ENCODE measurements around the gene CHRNB1.
"Not testable (repeated sequence)": the region's sequence is repeated elsewhere in the genome, so short reads cannot be mapped to it uniquely, and the experiment has no call there.

Gene CHRNB1

DNA sequence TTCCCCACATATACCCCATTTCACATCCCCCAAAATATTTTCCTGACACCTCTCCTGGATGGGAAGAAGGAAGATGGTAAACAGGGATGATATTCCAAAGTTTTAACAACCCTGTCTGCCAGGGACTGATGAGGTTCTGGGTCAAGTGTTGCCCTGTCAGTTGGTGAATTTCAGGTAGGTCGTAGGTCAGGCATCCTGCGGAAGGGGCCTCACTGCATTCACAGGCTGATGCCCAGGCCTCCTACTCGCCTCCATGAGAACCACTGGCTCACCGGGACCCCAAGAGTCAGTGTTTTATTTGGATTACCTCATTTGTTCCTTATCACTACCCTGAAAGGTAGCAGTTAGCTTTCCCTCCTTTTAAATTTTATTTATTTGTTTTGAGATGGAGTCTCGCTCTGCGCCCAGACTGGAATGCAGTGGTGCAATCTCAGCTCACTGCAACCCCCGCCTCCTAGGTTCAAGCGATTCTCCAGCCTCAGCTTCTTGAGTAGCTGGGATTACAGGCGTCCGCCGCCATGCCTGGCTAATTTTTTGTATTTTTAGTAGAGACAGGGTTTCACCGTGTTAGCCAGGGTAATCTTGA, 24.0 kb downstream of the CHRNB1 start:
- DNase-seq, result no peak

DNA sequence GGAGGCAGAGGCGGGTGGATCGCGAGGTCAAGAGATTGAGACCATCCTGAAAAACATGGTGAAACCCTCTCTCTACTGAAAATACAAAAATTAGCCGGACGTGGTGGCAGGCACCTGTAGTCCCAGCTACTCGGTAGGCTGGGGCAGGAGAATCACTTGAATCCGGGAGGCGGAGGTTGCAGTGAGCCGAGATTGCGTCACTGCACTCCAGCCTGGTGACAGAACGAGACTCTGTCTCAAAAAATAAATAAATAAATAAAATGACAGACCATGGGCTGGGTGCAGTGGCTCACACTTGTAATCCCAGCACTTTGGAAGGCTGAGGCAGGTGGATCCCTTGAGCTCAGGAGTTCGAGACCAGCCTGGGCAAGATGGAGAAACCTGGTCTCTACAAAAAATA, 25.0 kb downstream of the CHRNB1 start:
- DNase-seq, result not testable (repeated sequence)

DNA sequence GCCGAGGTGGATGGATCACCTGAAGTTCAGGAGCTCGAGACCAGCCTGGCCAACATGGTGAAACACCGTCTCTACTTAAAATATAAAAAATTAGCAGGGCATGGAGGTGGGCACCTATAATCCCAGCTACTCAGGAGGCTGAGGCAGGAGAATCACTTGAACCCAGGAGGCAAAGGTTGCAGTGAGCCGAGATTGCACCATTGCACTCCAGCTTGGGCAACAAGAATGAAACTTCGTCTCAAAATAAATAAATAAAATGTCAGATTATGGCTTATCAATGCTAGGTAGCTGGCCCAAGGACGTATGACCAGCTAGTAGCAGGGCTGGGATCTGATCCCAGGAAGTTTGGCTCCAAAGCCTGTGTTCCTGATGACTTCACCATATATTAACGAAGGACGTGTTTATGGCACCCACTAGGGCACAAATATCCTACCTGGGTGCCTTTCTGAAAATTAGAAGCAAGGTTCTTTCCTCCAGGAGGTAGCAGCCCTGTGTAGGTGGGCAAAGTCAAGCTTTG, 25.7 kb downstream of the CHRNB1 start:
- not testable (repeated sequence) for DNase-seq

DNA sequence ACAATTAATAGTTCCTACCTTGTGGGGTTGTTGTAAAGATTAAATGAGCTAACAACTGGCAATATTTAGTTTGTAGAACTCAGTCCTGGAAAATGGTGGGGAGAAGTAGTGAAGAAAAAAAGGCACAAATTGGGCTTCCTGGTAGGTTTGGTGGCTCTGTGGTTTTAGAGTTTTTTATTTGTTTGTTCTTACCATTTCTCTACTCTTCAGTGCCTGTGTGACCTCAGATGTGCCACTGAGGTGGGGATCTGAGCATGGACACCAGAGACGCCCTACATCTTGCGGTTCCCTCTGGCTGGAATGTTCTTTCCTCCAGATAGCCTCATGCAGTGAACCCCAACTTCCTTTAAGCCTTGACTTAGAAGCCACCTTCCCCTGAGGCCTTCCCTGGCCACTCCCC, 26.9 kb downstream of the CHRNB1 start:
- DNase-seq, result no peak

DNA sequence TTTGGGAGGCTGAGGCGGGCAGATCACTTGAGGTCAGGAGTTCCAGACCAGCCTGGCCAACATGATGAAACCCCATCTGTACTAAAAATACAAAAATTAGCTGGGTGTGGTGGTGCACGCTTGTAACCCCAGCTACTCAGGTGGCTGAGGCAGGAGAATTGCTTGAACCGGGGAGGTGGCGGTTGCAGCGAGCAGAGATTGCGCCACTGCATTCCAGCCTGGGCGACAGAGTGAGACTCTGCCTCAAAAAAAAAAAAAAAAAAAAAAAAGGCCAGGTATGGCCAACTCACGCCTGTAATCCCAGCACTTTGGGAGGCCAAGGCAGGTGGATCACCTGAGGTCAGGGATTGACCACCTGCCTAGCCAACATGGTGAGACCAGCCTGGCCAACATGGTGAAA, 29.9 kb downstream of the CHRNB1 start:
- DNase-seq, result not testable (repeated sequence)

DNA sequence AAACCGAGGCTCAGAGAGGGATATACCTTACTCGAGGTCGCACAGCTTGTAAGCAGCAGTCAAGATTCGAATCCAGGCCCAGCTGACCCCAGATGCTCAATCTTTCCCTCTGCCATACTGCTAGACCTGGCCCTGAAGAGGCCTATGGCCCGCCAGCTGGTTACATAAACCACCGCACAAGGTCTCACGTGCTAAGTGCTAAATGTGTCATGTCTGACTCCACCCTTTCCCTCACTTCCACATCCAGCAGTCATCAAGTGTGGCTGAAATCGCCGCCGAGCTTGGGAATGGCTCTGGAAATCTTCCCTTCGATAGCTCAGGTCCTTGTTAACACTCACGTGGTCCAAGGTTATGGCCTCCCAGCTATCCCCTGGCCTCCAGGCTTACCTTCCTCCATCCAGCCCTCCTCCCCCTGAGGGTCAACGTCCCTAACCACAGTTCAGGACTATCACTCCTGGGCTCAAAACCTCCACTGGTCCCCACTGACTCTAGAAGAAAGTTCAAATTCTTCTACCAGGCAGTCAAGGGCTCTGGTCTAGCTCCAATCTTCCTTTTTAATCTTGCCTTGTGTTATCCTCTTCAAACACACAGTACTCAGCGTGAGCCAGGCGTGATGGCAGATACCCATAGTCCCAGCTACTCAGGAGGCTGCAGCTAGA, 31.0 kb downstream of the CHRNB1 start:
- DNase-seq, result peak; percentile 32

DNA sequence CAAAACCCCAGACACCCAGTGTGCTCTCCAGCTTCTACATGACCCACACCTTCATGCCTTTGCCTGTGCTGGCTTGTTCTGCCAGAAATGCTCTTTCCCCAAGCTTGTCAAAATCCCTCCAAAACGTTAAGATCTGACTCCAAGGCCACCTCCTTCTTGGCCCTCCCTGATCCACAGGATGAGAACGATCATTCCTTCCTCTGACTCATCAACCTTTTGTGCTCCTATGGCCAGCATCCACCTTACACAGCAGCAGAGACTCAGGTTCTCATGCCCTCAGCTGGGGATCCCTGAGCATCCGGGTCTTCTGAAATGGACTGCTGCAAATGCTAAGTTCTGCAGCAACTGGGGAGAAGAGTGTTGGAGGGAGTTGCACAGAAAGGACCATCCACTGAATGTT, 31.6 kb downstream of the CHRNB1 start:
- no peak for DNase-seq

DNA sequence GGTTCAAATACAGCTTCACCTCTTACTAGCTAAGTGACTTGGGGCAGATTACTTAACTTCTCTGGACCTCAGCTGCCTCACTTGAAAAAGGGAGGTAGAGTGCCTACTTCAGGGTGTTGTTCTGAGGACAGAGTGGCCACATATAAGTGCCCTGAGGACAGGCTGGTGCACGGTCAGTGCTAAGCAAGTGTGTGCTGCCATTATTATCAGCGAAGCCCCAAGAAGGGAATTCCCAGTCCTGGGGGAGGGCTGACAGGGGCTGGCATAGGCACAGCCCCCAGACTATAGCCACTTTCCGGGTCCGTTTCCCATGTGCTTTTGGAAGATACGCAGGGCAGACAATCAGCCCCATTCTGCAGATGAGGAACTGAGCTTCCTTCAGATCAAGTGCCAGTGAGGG, 32.1 kb downstream of the CHRNB1 start:
- no peak for DNase-seq

DNA sequence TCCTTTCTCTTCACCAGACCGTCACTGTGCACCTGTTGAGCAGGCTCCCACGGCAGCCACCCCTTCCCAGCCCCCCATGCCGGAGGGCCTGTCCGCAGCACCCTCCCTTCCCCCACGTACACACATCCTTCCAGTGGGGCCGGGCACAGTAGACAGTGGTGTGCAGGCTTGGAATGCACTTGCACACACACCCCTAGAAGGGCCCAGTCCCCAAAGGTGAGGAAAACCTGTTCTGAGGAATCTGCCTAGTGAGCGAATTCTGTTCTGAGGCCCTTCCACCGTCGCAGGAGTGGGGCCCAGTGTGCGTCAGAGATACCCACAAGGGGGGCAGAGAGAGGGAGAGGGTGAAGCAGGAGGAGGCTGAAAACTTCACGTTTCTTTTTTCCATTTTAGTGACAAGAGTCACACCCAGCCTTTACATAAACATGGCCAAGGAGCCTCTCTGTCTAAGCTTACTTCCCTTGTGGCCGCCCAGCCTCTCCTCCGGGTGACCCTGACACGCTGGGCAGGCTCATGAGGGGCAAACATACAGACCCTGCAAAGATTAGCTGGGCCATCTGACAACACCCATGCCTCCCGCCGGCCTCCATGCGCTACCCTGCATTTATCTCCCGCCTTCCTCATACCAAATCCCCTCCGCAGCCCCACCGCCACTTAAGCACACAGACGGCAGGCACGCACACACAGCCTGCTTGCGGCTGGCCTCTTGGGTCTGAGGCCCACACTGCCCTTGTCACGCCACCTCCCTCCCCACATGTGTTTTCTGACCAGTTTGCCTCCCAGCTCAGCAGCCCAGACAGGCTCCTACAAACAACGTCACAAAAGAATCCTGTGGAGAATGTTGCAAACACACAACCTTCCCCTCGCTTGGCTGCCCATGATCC, 32.8 kb downstream of the CHRNB1 start:
- no peak for DNase-seq

DNA sequence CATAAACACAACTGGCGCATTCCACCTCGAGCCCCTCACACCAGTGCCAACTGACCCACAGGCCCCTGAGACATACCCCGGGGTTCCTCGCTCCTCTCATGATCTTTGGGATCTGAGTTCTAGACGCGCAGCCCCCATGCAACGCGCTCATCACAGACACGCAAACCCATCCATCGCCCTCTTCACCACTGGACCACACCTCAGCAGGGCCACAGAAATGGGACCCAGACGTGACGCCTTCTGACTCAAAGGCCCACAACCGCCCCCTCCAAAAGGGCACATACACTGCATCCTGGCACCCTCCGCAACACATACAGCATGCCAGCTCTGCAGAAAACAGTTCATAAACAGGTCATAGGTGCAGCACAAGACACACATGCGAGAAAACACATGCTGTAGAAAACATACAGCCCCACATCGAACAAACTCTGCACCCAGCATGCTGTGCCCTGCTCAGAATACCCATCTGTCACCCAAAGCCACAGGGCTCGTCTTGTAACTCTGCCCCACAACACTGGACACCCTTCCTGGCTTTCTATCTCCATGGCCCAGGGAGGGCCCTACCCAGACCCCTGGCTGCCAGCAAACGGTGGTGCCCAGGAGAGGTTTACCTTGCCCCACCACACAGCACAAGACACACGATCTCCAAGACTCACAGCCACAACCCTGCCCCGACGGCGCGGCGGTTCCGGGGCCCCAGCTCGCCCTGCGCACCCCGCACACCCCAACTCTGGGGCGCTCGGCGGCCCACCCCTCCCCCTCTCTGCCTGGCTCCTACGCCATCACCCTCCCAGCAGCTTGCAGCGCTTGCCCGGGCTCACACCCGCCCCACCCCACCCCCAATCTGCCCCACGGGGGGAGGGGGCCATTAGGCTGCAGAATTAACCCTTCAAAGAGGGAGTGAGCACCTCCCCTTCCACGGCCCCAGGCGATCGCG, 33.7 kb downstream of the CHRNB1 start:
- DNase-seq, result peak; percentile 85

DNA sequence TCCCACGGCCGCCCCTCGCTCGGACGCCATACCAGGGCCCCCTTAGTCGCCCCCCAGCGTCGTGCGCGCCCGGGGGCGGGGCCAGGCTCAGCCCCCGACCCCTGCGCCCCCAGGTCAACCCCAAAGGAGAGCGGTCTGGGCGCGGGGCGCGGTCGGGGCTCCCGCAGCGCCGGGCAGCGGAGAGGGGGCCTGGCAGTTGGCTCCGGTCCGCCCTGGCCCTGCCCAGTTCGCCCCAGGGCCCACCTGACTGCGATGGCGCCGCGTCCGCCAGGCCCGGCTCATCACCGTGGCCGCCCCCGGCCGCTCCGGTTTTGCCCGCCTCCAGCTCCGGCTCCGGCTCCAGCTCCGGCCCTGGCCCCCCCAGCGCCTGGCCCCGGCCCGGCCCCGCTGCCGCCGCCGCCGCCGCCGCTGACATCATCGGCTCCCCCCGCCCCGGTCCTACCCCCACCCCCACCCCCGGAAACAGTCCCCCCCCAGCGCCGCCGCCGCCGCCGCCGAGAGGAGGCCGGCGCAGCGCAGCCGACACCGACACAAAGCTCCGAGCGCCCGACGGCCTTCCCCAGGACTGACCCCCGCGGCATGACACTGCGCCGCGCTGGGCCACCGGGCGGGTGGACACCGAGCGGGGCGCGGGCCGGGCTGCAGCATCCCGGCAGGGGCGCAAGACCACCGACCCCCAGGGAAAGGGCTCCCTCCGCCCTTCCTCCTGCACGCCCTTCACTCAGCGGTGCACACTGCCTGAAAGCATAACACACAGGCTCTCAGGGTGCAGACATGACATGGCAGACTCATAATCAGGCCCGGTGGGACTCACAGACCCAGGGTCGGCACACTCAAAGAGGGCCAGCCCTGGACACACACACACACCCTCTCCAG, 34.6 kb downstream of the CHRNB1 start, which contains the start of gene ZBTB4:
Gene ZBTB4 (minus strand): TSS at position 419 of the 876 bp plus-strand sequence. CDS start 12,830 bp downstream, outside the sequence.
- DNase-seq, result peak; percentile 80

DNA sequence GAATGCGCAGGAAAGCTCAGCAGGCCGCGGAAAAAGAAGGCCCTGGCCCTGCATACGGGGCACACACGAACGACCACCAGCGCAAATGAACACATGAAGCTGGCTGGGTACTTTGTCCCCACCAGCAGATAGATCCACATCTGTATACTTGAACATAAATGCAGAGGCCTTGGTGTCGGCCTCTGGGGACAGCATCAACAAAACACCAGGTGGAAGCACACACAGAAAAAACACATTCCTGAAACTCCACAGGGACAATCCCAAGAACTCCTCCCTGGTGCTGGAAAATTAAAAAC, 35.2 kb downstream of the CHRNB1 start:
- DNase-seq, result no peak

DNA sequence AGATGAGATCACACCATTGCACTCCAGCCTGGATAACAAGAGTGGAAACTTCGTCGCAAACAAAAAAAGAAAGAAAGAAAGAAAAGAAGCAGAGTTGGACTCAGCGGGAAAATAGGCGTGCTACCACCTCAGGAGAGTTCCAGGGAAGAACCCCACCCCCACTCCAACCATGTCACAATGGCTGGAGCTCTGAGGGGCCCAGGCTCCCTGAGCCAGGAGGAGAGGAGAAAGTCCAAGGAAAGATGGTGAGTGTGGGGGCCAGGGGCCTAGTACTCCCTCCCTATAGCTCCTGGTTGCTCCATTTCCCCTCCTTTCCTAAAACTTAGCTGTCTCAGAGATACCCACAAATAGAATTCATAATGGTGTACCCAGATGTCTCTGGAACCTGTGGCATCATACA, 36.4 kb downstream of the CHRNB1 start, which contains the start of gene SLC35G6:
Gene SLC35G6 (plus strand): TSS at position 172 of the 400 bp plus-strand sequence. CDS start 71 bp downstream, at position 243.
- DNase-seq, result not testable (repeated sequence)

DNA sequence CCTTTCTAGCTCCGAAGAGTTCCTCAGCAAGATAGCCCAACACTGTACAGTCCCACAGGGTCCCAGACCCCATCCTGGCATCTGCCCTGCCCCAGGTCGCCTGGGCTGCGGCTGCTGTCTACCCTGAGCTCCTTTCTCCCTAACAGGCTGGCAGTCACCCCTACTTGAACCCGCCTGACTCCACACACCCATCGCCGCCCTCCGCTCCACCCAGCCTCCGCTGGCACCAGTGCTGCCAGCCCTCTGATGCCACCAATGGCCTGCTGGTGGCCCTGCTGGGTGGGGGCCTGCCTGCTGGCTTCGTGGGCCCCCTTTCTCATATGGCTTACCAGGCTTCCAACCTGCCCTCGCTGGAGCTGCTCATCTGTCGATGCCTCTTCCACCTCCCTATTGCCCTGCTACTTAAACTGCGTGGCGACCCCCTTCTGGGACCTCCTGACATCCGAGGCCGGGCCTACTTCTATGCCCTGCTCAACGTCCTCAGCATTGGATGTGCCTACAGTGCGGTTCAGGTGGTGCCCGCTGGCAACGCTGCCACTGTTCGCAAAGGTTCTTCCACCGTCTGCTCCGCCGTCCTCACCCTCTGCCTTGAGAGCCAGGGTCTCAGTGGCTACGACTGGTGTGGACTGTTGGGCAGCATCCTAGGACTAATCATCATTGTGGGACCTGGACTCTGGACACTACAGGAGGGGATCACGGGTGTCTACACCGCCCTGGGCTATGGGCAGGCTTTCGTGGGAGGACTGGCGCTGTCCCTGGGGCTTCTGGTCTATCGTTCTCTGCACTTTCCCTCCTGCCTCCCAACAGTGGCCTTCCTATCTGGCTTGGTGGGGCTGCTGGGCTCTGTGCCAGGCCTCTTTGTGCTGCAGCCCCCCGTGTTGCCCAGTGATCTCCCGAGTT, 37.2 kb downstream of the CHRNB1 start:
- DNase-seq, result not testable (repeated sequence)

DNA sequence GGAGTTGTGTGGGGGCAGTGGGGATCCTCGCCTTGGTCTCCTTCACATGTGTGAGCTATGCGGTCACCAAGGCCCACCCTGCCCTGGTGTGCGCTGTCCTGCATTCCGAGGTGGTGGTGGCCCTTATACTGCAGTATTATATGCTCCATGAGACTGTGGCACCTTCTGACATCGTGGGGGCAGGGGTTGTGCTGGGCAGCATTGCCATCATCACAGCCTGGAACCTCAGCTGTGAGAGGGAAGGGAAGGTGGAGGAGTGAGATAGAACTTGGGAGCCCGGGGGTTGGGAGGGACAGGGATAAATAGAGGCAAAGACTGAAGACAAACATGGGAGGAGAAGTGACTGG, 37.9 kb downstream of the CHRNB1 start:
- DNase-seq, result not testable (repeated sequence)

DNA sequence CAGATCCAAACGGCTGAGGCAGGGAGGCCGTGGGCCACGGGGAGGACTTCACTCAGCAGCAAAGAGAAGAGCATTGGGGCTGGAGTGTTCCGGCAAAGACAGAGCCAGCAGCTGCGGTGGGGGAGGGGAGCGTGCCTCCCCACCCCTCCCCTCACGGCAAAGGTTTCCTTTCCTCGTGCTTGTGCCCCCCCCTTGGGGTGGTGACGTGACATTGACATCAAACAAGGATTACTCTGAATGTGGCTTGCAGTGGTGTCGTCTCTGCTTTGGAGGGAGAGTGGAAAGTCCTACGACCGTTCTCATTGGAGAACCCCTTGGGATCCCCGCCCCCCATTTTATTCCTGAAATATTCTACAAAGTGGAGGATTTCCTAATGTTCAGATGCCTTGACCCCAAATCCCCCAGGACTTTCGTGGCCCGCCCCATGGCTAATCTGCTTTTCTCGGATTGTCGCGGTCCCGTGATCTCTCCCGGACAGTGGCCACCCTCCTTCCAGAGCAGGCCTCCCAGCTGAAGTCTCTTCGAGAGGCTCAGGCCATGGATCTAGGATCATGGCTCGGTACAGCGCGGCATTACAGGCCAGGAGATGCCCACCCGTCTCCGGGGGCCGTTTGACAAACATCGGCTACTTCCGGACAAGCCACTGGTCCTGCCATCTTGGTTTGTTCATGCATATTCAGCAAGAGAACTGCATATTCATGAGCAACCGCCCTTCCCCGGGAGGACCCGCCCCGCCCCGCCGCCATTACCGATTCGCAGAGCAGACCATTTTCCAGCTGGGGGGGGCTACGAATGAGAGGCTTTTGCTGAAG, 38.6 kb downstream of the CHRNB1 start:
- DNase-seq, result peak; percentile 96

DNA sequence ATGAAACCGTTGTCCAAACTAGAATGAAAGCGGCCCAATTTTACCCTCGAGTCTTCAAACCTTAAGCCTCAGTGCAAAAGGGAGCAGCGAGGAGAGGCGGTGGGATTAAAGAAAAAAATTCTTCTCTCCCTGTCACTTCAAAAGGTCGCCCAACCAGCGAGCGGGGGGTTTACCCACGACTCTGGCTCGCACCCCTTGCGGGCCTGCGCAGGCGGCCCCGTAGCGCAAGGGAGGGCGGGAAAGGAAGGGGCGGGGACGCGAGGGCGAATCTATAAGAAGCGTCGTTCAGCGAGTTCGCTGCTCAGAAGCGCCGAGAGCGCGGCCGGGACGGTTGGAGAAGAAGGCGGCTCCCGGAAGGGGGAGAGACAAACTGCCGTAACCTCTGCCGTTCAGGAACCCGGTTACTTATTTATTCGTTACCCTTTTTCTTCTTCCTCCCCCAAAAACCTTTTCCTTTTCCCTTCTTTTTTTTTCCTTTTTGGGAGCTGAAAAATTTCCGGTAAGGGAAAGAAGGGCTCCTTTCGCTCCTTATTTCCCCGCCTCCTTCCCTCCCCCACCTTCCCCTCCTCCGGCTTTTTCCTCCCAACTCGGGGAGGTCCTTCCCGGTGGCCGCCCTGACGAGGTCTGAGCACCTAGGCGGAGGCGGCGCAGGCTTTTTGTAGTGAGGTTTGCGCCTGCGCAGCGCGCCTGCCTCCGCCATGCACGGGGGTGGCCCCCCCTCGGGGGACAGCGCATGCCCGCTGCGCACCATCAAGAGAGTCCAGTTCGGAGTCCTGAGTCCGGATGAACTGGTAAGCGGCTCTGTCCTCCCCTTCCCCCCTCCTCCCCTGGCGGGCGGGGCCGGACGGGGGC, 39.4 kb downstream of the CHRNB1 start, which contains the start of gene POLR2A:
Gene POLR2A (plus strand): TSS at position 300 of the 852 bp plus-strand sequence.
- DNase-seq, result peak; percentile 98

DNA sequence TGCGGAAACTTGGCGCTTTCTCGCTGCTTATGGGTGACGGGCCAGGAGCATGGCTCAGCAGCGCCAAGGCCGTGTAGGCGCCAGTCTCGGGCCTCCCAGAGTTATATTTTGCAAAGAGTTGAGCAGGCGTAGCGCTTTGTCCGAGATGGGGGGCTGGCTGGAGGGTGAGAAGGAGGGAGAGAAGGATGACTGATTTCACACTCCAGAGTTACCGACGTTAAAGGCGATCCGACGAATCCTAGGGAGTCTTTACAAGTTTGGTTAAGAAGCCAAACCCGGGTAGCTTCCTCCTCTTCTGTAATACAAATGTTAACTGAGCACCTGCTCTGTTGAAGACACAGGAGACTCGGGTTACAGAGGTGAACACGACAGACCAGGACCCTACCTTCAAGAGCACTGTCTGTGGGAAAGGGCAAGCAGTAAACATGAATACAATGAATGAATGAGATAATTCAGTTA, 40.1 kb downstream of the CHRNB1 start:
- DNase-seq, result no peak
